ENCODE measurements around the gene ARG2.

ARG2 gene

DNA sequence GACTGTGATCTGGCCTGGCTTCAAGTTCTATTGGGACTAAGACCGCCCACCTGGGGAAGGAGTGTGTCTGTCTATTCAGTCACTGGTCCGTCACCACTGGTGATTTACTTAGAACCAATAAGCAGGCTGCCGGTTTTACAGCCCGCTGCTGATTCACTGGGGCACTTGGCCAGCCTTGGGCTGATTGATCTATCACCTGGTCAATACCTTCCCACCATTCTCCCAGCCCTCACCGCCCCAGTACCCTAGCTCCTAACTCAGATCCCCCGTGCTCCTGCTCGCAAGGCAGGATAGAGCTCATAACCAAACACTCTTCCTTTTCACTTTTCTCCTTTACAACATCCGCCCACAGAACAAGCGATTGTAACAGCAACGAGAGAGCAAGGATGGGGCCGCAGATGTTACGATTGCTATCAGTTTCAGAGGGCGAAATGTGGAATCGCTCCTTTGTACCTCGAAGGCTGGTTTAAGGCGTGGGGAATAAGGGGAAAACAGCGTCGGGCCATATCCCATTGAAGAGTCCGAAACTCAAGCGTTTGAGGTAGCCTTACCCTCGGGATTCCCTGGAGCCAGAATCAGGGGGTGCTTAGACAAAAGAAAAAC, 75.2 kb downstream of the ARG2 start:
- DNase-seq = peak; percentile 90

DNA sequence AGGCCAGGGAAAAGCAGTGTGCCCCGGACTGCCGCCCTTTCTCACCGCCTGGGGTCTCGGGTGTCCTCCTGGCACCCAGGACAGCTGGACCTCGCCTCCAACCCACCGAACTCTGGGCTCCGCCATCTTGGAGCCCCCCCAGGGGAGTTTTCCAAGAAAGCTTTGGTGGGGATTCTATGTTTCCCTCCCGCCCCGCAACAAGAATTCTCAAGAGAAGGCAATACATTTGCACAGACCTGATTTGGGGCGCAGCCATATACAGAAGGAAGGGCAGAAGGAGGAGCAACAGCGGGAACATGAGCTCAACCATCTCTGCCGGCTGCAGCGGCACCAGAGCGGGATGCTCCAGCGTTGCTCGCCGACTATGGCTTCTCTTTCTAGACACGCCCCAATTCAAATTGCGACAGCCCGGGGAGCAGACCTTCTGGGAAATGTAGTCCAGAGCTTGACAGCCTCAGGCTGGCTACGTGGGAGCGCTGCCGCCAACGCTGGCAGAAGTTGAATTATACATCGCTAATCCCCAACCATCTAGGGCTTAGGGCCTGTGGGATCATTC, 75.8 kb downstream of the ARG2 start, which contains the start of gene RDH11:
TSS of gene RDH11 (minus strand) at position 371 of the 556 bp plus-strand sequence. CDS start at position 310, 61 bp downstream.
- DNase-seq = peak; percentile 96

GRCh38 chr14:67697006-67697405, 77.3 kb downstream of the ARG2 start:
- DNase-seq = no peak

DNA sequence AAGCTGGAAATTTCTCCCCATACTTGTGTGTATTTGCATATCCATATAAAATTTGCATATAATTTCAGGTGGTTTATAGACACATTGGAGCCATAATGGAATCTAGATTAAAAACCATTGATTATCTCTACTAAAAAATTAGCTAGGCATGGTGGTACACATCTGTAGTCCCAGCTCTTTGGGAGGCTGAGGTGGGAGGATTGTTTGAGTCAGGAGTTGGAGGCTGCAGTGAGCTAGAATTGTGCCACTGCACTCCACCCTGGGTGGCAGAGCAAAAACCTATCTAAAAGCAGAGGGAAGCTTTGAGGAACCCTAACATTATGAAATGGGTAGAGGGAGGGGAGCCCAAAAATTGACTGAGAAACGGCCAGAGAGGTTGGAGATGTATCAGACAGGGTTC, 78.5 kb downstream of the ARG2 start:
- no peak for DNase-seq
